Activated CD4-positive, alpha-beta T cell treated with anti-CD3 and anti-CD28 coated beads, Interleukin-2, amount 50 U/mL, for 24 hours (primary cell): ENCODE results near the gene ZEB2.

ENCODE experiments used
- DNase-seq, 2 donors: peaks; one replicate each; pipeline ENCODE4 v3.0.0-alpha.2; 2020; ENCODE audit warnings: low read depth in 1 of 2, low spot score in 1 of 2

Gene ZEB2

DNA sequence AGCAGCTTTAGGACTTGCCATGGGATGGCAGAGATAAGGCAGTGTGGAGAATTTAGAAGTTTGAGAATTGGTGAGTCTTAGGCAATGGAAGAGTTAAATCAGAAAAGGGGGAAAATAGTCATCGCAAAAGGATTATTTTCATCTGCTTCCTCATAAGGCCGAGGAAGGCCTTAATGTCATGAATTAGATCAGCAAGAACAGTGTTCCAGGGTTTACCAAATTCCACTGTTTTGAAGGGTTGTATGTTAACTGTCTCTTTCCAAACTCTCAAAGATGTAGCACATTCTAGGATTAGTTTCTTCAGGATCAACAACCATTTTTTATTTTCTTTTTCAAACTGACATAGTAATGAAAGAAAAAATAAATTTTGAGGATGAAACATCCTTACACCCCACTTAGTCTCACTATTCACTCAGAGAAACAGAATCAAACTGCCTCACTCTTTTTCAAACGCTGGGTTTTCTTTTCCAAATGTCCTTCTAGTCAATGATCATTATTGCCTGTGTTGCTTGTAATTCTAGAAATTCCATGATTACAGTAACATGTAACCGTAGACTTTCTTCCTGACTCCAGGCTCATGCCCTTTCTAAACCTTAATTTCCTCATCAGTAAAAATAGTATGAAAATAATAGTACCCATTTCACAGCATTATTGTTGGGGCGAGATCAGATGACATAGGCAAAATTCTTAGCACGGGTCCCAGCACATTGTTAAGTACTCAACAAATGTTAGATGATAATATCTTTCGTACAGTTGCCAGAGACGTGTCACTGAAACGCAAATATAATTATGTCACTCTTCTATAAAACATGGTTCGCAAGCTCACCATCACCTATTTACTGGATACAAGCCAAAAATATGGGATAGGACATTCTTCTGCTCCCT lies 23.6 kb downstream of the ZEB2 start:
- no peak for DNase-seq

DNA sequence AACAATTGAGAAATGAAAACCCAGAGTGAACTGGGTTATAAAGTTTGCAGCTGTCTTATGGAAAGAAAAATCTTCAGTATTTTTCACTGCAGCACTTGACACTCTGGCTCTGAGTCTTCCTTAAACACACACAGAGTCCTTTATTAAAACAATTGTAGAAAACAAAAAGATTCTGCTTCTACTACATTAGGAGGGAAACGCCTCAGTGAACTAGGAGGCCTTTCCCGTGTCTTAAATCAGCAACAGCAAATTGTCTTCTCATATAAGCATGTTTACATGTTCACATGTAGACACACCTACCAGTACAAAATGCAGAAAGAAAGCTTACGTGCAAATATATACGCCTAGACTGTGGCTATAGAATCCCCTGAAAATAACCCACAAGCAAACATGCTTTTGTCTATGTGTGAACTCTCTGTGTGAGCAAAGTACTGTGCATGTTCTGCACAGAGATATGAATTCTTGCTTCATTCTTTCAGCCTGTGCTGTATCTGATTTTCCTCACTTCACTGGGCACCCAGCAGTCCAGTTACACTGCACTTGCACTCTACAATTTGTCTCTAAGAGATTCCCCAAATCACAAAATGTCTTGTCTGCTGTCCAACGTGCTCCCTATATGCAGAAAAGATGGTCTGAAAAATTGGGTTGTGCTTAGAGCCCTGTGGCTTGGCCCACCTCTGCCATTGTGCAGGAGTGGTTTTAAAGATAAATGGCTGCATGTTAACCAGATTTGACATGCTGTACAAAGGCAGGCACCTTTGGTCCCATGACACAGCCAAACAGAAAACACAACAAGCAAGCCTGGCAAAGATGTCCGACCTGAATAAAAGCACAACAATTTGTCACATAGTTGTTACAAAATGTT lies 24.5 kb downstream of the ZEB2 start:
- DNase-seq, result no peak

DNA sequence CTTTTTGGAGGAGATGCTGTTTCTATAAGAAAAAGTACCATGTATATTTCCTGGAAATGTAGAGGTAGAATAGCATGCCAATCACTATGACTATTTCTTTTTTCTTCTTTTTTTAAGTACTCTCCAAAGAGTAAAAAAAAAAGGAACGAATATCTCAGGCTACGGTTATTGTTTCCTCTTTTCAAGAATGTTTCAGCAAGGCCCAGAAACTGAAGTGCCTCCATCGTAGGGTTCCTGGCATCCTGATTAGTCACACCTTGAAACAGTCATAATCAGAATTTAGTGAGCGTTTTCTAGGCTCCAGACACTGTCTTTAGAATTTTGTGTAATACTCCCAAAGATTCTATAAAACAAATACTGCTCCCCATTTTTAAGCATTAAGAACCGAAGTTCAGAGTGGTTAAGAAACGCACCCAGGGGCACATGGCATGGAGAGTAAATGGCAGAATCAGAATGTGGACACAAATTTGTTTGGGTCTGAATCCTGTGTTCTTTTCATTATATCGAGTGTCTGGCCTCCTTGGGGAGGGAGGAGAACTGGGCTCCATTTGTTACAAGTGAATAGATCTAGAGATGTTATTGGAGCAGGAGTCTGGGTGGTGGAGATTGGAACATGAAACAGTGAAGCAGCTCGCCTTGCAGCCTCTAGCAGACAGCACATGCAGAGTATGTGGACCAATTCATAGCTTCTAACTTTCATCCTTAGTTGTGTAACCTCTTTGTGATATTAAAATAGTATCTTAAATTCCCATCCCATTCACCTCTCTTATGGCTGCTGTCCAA lies 26.7 kb downstream of the ZEB2 start:
- DNase-seq, result no peak

DNA sequence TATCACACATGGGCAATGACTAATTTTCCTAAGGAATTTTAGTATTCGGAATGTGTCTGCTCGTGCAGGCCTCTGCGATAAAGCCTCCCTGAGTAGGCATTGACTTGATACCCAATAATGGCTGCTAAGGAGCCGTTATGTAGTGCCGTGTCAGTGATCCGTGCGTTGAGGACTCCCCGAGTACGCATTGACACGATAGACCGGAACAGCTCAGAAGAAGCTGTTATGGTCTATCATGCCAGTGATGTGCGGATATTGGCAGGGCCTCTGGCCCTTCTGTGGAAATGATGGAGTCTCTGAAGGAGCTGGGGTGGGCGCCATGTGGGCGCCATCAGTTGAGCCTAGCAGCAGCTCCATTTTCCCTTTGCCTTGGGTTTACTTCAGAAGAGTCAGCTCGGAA lies 29.1 kb downstream of the ZEB2 start:
- no peak for DNase-seq

DNA sequence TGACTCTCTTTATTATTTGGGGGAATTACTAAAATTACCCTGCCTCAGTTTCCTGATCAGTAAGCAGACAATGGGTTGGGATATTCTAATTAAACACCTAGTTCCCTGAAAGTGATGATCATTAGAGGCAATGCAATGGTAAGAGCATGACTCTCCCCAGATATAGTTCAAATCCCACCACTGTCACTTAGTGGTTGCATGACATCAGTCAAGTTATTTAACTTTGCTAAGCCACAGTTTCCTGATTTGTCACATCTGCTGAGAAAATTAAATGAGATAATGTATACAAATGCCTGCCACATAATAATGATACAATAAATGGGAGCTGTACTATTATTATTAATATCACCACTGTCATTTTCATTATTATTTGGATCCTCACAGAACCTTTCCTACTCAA lies 29.9 kb downstream of the ZEB2 start:
- no peak for DNase-seq

DNA sequence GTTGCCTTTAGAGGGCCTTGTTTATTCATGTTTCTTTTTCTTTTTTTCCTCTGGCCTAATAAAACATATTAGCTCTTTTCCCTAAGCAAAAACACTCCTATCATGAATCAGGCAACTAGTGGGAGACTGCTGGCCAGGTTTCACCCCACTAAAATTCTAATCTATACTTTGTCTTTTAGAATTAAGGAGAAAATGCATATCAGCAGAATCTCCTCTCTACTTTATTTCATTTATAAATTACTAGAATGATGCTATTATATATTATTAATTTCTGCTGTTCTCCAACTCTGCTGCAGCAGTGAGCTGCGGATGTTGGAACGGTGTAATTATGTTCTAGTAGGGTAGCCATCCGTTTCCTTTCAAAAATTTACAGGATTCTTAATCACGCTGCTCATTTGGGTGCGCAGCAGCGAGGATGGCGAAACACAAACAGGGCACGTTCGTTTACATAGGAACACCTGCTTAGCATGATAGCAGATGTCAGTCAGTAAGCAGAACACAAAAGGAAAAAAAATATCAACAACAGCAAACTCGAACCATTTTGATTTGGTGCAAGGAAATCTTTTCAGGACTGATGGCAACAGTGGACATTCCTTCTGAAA lies 30.5 kb downstream of the ZEB2 start:
- no peak for DNase-seq

DNA sequence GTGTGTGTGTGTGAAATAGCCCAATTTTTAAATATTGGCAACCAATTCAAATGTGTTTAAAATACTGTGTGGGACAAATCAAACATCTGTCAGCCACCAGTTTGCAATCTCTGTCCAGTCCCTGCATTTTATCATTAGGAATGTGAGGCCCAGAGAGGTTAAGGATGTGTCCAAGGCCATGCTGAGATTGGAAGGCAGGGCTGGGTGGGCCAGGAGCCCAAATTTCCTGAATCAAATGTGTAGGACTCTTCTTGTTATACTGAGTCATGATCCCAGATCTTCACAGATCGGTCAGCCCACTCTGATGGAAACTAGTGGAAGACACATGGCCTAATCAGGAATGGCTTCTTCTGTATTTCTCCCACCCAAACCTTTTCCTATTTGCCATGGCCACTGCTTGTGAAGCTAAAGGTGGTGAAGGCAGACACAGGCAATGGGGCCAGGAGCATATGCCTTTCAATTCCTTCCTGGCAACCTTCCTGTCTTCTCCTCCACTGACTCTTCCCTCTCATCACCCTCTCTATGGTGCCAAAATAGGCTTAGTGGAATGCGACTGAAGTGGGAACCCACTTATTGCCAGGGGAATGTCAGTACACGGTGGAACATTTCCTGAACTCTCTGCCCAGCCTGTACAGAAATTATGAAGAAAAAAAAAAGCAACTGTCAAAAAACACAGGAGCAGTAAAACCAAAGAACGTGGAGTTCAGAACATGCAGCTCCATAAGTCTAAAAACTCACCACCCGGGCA lies 35.5 kb downstream of the ZEB2 start:
- no peak for DNase-seq

DNA sequence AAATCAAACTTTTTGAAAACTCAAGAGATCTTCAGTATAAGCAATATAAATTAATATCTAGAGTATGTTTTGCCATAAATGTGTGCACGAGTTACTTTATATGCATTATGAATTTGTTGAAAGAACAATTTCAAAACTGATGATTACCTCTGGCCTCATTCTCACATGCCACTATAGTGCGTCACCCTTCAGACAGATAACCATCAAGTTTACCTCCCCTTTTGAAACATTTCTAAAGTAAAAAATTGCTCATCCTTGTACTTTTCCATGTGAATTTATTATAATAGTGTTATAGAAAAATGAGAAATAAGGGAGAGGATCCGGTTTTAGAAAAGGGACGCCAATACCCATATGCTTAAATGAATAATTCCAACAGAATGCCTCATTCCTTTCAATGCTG lies 38.3 kb downstream of the ZEB2 start:
- no peak for DNase-seq

DNA sequence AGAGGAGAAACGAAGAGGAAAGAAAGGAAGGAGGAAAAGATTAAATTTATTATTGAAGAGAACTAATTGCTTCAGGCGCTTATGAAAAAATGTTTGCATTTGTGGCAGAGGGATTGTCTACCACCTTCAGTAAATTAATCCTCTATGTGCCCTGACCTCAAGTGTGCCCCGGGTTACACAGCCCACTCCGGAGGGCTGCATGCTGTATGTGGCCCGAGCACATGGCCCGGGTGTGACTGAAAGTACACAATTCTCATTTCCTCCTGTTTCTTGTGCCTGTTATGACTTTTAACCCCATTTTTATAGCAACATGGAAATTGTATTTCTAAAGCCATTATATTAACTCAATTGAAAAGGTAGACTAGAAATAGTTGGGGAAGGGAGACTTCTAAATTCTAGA lies 38.8 kb downstream of the ZEB2 start:
- DNase-seq, result no peak

DNA sequence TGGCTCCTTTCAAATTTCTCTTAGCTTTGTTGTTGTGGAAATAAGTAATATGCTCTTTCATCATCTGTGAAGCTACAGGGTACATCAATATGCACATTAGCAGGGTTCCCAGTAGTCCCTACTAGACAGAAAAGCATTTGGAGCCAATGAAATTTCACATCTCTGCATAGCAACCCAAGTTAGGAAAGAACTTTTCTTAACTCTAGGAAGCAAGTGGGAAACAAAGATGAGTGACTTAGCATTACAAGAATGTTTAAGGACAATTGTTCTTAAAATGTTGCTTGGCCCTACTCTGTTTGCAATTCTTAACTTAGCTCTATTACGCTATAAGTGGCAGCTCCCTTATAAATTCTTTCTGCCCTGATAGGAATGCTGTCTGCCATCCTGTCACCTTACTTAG lies 39.6 kb downstream of the ZEB2 start:
- DNase-seq, result no peak

DNA sequence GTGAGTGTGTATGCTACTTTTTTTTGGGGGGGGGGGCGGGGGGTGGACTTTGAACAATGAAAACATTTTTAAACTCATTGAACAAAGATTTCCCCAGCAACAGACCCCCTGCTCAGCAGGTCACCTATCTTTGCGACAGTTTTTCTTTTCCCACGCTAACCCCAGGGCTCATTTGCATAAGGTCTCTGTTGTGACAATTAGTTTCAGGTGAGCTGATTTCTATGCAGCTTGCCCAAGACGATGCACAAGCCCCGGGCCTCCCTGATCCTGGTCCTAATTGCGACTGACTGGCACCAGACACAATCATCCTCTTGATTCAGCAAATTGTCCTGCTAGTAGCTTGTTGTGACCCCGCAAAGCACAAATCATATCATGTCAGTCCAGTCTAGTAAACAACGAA lies 40.3 kb downstream of the ZEB2 start:
- DNase-seq, result no peak

DNA sequence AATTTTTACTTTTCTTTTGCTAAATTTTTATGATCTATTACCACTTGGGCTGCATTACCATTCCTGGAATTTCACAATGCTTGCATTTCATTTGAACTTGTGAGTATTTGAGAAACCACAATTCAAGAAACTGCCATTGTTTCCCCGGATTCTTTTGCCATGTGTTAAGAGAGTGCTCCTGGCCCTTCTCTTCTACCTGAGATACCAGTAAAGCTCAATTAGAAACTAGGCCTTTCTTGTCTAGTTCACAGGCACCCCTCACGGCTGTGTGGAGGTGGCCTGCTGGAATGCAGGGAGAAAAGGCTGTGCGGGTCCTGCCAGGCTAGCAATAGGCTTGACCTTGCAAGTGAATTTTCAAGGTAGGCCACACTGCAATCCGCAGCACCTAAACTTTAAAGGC lies 40.8 kb downstream of the ZEB2 start:
- no peak for DNase-seq

DNA sequence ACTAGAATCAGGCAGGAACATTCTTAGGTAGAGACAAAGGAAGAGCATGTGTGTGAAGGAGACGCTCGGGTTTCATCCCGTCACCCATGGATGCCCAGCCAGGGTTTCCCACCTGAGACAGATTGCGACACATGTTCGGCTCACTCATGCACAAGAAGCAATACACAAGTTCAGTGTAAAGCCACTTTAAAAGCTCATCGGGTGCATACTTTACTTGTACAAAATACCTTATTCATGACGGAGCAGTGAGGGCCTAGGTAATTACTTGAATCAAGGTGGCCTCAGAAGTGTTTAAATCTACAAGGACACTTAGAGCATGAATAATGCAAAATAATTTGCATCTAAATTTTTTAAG lies 42.0 kb downstream of the ZEB2 start:
- DNase-seq, result no peak

DNA sequence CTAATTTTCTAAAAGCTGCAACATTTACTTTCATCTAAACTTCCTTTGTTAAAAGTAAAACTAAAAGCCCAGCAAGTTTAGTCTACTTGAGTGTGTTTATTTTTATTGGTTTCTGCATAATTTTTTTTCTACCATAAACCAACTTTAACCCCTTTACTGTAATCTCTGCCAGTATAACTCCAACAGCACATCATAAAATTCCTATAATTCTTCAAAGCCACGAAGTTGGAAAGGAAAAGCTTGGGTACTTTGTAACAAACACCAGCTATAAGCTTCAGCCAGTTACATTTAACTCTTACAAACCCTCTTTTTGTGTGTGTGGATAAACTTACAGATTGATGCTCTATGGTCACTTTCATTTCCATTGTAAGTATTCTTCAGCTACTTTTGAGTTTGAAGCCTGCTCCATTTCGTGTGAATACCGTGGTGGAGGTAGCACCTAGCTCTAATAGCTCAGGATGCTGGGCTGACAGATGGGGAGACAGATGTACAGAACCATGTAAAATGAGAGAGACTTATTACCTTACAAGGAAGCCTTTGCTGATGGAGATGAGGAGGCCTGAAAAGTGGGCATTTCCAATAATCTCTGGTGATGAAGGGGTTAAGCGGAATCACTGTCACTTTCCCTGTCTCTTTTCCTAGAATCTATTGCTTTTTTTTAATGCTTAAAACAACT lies 42.5 kb downstream of the ZEB2 start:
- DNase-seq, result no peak

DNA sequence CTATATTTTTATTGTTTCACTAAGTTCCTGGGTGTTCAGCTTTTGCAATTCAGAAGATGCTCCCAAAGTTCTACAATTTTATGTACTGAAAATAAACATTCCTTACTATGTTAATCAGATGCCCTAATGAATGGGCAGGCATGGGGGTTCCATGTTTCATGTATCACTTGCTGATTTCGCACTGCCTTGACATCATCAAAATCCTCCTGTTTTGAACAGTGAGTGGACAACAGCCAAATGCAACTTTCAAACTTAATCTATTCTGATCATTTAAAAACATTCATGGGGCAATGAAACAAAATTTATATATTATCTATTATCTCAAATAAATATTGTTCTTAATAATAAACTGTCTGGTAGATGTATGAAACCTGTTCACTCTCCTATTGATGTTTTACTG lies 43.2 kb downstream of the ZEB2 start:
- no peak for DNase-seq

DNA sequence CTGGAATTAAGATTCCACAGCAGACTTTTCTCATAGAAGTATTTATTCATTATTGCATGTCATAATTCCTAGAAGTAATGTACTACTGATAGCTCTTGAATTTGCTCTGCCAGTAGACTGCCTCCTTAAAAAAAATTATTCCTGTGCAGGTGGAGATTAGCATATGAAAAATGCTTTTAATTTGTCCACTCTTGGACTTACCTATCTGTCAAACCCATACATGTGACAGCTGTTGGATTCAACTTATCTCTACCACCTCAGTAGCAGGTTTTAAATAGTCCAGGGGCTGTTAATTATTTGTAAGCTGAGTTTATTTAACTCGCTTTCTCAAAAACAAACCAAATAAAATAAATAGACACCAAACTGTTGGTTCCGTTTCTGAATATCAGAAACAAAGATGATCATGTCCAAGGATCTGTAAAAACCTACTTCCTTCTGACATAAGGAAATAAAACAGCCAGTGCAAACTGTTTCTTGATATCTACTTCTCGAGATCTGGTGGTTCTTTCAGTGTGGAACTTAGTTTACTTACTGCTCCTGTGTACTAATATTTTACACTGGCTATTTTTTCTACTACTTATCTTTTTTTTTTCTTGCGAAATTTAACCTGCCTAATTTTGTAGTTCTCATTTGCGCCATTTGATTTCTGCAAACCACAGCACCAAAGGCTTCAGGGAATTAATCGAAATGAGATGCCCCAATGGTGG lies 44.2 kb downstream of the ZEB2 start:
- no peak for DNase-seq

DNA sequence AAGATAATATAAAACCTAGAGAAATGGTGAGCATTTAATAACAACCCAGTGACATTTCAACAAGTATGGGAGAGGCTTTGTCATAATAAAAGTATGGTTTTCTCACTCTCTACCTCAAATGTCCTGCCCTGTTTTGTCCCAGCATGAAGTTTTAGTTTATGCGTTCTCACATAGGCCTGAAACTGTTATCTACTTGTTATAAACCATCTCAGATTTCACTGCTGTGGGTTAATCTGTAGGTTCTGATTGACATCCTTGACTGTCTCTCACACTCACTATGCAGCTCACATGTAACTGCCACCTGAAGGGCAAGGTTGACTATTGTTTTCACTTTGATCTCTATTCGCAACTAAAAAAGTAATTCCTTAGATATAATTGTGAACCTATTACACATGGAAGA lies 44.9 kb downstream of the ZEB2 start:
- no peak for DNase-seq

DNA sequence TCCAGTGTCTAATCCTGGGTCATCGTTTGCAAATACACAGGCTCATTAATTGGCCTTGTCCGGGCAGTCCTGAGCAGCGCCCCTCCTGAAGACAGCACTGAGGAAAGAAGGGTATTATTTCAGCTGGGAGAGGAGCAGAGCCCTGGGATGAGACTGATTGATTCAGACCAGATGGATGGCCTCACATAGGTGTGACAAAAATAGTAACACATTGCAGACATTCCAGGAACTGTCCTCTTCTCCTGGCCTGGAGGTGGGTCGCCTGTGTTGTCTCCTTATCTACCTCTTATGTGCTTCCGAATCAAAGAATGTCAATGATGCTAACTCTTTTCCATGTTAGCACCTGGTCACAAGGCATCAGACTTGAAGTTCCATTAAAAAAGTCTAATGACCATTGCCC lies 45.9 kb downstream of the ZEB2 start:
- no peak for DNase-seq

DNA sequence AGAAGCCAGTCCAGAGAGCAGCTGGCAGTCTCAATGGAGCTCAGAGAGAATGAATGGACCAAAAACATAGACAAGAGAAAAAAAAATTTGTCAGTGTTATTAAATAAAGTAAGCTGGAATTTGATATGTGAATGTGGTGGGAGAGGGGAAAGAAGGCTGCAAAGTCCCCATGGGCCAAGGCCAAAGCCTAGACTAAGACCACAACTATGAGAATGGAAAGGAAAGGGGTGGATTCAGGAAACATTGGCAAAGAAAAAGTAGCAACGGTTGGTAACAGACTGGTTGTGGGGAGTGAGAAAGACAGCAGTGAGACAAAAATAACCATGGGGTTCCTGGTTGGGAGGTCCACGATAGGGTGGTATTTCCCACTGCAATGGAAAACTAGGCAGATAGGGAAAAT lies 47.0 kb downstream of the ZEB2 start:
- DNase-seq, result no peak

DNA sequence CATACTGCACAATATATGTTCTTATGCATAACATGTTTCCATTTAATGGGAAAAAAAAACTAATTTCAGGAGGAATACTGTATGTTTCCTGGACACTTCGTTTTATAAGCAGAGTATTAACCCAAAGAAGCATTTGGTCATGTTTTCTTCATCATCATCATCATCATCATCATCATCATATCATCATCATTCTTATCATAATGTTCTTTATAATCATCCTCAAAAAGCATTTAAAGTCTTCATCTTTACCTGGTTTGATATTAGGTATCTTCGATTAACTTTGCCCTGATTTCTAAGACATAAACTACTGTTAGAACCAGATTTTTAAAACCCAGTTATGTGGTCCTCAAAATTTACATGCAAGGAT lies 47.9 kb downstream of the ZEB2 start:
- no peak for DNase-seq
